ENCODE measurements around the gene C1QB. TPM values are rescaled to one million over a fixed set of nuclear protein-coding genes. Genes with fewer than 3 reads are reported as not detected.
A peak's percentile ranks its signal among the peaks of the same experiment; 100 is the strongest.

C1QB gene
- total RNA-seq, 1 donor from 2014 or later = 454 TPM

- H3K36me3 ChIP-seq = no peaks in the 10 kb centered on the region
Observed at GRCh38 chr1:22645931-22646330, 7.1 kb upstream of the C1QB start.

GRCh38 chr1:22646384-22646783 lies 6.7 kb upstream of the C1QB start:
- no peak overlapping the region for H3K4me3 ChIP-seq
- no peak for TF ChIP-seq CTCF (IDR thresholded peaks at IDR 0.05)
- no peak for DNase-seq (ENCODE audit: low spot score in 2 of 2)
- no peaks in the 10 kb centered on the region for H3K36me3 ChIP-seq
- H3K27ac ChIP-seq = no peak overlapping the region
- intact Hi-C loops (cut with DNase I) = no loop called here
- H3K9me3 ChIP-seq = no peaks in the 10 kb centered on the region
- H3K27me3 ChIP-seq = no peaks in the 10 kb centered on the region
- H3K4me1 ChIP-seq = no peaks in the 10 kb centered on the region

More at GRCh38 chr1:22645931-22646330, 7.1 kb upstream of the C1QB start:
- H3K27me3 ChIP-seq = no peaks in the 10 kb centered on the region
- H3K9me3 ChIP-seq = no peaks in the 10 kb centered on the region
- intact Hi-C loops (cut with DNase I) = no loop called here
- H3K27ac ChIP-seq = no peak overlapping the region
- no peak for DNase-seq (ENCODE audit: low spot score in 2 of 2)
- H3K4me3 ChIP-seq = no peak overlapping the region
- no peaks in the 10 kb centered on the region for H3K4me1 ChIP-seq
- TF ChIP-seq CTCF (IDR thresholded peaks at IDR 0.05) = no peak

GRCh38 chr1:22650089-22650693 lies 2.8 kb upstream of the C1QB start:
- Histone ChIP-seq H3K4me1 (no peaks in the 10 kb centered on the region), H3K4me3 (no peak overlapping the region), H3K36me3 (no peaks in the 10 kb centered on the region), H3K27ac (no peak overlapping the region), H3K27me3 (no peaks in the 10 kb centered on the region), H3K9me3 (no peaks in the 10 kb centered on the region)
- DNase-seq (ENCODE audit: low spot score in 2 of 2) = no peak
- intact Hi-C loops (cut with DNase I) = no loop called here
- TF ChIP-seq CTCF (IDR thresholded peaks at IDR 0.05) = no peak

- DNase-seq (ENCODE audit: low spot score in 2 of 2) = no peak
- H3K4me1 ChIP-seq = no peaks in the 10 kb centered on the region
- H3K27me3 ChIP-seq = no peaks in the 10 kb centered on the region
- H3K4me3 ChIP-seq = no peak overlapping the region
- H3K36me3 ChIP-seq = no peaks in the 10 kb centered on the region
- H3K9me3 ChIP-seq = no peaks in the 10 kb centered on the region
- H3K27ac ChIP-seq = no peak overlapping the region
- no peak for TF ChIP-seq CTCF (IDR thresholded peaks at IDR 0.05)
- intact Hi-C loops (cut with DNase I) = no loop called here
Observed at GRCh38 chr1:22651941-22652856, 837 bp upstream of the C1QB start.

- intact Hi-C loops (cut with DNase I) = no loop called here
- no peaks in the 10 kb centered on the region for H3K36me3 ChIP-seq
- DNase-seq (ENCODE audit: low spot score in 2 of 2) = no peak
- H3K9me3 ChIP-seq = no peaks in the 10 kb centered on the region
- peak overlapping the region in 1 of 2 donors; percentile 49 for H3K4me3 ChIP-seq
- no peak overlapping the region for H3K27ac ChIP-seq
- TF ChIP-seq CTCF (IDR thresholded peaks at IDR 0.05) = no peak
- no peaks in the 10 kb centered on the region for H3K27me3 ChIP-seq
- no peaks in the 10 kb centered on the region for H3K4me1 ChIP-seq
Observed at GRCh38 chr1:22654692-22655091, 1.7 kb downstream of the C1QB start.

Data from ascending aorta (tissue), 2 donors.